Astrocyte of the cerebellum (primary cell): ENCODE results near the gene ABCA1.

Experiments
- DNase-seq: peaks from one replicate; pipeline ENCODE4 v3.0.0-alpha.2; 2011; ENCODE audit warnings: low read depth
- H3K4me3 ChIP-seq: 2 replicates; pipeline ENCODE4 v1.5.1; 2011; ENCODE audit warnings: mild to moderate bottlenecking, low read depth, low read length, moderate library complexity
- CTCF ChIP-seq: IDR thresholded peaks from 2 replicates; pipeline ENCODE4 v1.5.1; 2012; ENCODE audit warnings: low read length, low read depth, moderate library complexity, mild to moderate bottlenecking; ENCODE audit errors: missing control alignments
- in situ Hi-C: cut with HindIII; loops from 2 replicates; pipeline ENCODE4 v1.10.0; 2017; ENCODE audit warnings: low sequenced_read_pairs

ABCA1 gene

GRCh38 chr9:104776797-104777196 is 151.2 kb downstream of the ABCA1 start:
- in situ Hi-C loops, result no loop called here
- no peak for TF ChIP-seq CTCF
- no peak for DNase-seq
- H3K4me3 ChIP-seq, result no peak overlapping the region

DNA sequence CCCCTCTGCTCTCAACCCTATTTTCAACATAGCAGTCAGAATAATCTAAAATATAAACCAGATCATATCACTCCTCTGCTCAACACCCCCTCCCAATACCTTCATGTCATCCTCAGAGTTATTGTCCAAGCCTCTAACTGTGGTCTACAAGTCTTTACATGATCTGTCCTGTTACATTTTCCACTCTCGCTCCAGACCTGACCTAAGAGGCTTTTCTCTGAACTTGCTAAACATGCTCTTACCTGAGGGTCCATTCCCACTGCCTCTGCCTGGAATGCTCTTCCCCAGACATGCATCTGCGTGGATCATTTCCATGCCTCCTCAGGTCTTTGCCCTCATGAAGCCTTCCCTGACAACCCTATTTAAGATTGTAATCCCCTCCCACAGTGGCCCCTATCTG is 152.0 kb downstream of the ABCA1 start:
- H3K4me3 ChIP-seq, result no peak overlapping the region
- in situ Hi-C loops, result no loop called here
- DNase-seq, result no peak
- TF ChIP-seq CTCF, result no peak

- H3K4me3 ChIP-seq, result no peak overlapping the region
- DNase-seq, result no peak
- in situ Hi-C loops, result no loop called here
- TF ChIP-seq CTCF, result no peak
These were observed 152.4 kb downstream of the ABCA1 start for GRCh38 chr9:104775574-104775936.

DNA sequence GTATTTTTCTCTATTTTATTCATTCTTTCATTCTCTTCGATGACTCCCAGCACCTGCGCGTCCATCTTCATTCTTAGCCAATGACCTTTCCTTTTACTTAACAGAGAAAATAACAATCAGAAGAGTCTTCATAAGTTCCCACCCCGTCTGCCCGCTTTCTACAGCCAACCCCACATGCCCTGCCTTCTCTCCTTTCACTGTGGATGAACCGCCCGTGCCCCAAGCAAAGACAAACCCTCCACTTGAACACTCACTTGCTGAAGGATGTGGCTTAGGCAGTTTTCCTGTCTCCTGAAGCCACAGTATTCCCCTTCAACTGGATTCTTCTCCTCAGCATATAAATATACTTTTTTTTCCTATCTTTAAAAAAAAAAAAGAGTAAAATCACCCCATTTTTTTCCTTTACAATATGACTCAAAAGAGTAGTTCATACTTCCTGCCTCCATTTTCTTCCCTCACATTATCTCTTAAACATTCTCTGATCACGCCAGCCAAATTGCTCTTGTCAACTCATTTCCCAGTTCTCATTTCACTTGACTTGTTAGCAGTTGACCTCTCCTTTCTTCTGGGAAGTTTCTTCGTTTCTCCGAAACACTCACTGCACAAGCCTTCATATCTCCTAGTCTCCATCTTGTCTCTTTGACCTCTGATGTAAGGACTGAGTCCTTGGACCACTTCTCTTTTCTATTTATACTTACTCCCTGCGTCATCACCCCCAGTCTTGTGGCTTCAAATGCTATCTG is 153.0 kb downstream of the ABCA1 start:
- H3K4me3 ChIP-seq, result no peak overlapping the region
- in situ Hi-C loops, result no loop called here
- TF ChIP-seq CTCF, result no peak
- no peak for DNase-seq

- no peak for TF ChIP-seq CTCF
- no peak for DNase-seq
- H3K4me3 ChIP-seq, result no peak overlapping the region
- in situ Hi-C loops, result no loop called here
These were observed 153.8 kb downstream of the ABCA1 start for GRCh38 chr9:104774132-104774531.

- in situ Hi-C loops, result no loop called here
- H3K4me3 ChIP-seq, result no peak overlapping the region
- no peak for TF ChIP-seq CTCF
- no peak for DNase-seq
These were observed 155.0 kb downstream of the ABCA1 start for GRCh38 chr9:104772714-104773510.
